ENCODE data around the gene RPS14. TPM values are rescaled to one million over a fixed set of nuclear protein-coding genes. Genes with fewer than 3 reads are reported as not detected.

The RPS14 gene
- total and polyA plus RNA-seq, 9 of the 15 experiments (the other 6 are each of a cell fraction or from before 2014, with no cell fraction given) = 1,824 to 5,983 (median 3,017) TPM

DNA sequence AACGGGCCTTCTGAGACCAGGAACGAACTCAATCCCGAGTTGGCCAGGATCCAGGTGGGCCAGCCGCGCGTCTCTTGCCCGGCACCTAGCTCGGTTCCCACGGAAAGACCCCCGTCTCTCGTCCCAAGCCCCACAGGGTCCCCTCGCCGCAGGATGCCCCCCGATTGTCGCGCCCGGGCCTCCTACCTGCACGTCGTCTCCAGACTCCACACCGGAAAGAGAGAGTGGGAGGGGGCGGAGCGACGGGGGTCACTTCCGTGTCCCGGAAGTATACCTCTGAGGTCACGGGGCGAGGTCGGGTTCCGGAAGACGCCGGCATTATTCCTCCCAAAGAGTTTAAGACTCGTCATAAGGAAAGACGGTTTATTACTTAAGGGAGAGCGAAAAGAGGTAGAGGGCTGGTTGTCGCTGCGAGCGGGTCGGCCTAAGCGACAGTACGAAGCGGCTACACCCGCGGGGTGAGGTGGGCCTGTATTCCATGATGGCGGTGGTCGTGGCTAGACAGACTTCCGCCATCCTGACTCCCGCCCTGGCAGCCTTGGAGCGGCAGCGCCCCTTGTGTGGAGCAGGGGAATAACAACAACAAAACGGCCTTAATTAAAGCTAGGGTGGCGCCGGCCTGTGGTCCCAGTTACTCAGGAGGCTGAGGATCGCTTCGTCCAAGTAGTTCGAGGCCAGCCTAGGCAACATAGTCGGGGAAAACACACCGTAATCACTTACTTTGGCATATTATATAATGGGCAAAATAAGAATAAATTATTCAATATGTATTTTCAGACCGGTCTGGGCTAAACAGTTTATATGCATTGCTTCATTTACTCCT is at the start of gene RPS14 (continued):
- no peak for TF ChIP-seq RNF219 (CRISPR knock-in tag; IDR thresholded peaks at IDR 0.05)
- 0 out of 2 replicates have a peak, but pooled peaks have one; percentile 44 for TF ChIP-seq ZNF311 (CRISPR knock-in tag; IDR thresholded peaks at IDR 0.05)
- peak; percentile 99 for TF ChIP-seq ZBTB40 (IDR thresholded peaks at IDR 0.05)
- TF ChIP-seq ZBTB40 (CRISPR knock-in tag; IDR thresholded peaks at IDR 0.05) = peak; percentile 34; the same call in 1 of the 2 replicates
- TF ChIP-seq, protein P1, sequence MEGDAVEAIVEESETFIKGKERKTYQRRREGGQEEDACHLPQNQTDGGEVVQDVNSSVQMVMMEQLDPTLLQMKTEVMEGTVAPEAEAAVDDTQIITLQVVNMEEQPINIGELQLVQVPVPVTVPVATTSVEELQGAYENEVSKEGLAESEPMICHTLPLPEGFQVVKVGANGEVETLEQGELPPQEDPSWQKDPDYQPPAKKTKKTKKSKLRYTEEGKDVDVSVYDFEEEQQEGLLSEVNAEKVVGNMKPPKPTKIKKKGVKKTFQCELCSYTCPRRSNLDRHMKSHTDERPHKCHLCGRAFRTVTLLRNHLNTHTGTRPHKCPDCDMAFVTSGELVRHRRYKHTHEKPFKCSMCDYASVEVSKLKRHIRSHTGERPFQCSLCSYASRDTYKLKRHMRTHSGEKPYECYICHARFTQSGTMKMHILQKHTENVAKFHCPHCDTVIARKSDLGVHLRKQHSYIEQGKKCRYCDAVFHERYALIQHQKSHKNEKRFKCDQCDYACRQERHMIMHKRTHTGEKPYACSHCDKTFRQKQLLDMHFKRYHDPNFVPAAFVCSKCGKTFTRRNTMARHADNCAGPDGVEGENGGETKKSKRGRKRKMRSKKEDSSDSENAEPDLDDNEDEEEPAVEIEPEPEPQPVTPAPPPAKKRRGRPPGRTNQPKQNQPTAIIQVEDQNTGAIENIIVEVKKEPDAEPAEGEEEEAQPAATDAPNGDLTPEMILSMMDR (IDR thresholded peaks at IDR 0.05 in 2 of 3, conservative IDR thresholded peaks at IDR 0.05 in 1 of 3; ENCODE audit: insufficient read depth in 2 of 3, low read depth in 1 of 3, low read length in 3 of 3) = peak; percentile 92
- peak; percentile 99 for TF ChIP-seq POLR2A (conservative IDR thresholded peaks at IDR 0.05)
- TF ChIP-seq, protein P2, sequence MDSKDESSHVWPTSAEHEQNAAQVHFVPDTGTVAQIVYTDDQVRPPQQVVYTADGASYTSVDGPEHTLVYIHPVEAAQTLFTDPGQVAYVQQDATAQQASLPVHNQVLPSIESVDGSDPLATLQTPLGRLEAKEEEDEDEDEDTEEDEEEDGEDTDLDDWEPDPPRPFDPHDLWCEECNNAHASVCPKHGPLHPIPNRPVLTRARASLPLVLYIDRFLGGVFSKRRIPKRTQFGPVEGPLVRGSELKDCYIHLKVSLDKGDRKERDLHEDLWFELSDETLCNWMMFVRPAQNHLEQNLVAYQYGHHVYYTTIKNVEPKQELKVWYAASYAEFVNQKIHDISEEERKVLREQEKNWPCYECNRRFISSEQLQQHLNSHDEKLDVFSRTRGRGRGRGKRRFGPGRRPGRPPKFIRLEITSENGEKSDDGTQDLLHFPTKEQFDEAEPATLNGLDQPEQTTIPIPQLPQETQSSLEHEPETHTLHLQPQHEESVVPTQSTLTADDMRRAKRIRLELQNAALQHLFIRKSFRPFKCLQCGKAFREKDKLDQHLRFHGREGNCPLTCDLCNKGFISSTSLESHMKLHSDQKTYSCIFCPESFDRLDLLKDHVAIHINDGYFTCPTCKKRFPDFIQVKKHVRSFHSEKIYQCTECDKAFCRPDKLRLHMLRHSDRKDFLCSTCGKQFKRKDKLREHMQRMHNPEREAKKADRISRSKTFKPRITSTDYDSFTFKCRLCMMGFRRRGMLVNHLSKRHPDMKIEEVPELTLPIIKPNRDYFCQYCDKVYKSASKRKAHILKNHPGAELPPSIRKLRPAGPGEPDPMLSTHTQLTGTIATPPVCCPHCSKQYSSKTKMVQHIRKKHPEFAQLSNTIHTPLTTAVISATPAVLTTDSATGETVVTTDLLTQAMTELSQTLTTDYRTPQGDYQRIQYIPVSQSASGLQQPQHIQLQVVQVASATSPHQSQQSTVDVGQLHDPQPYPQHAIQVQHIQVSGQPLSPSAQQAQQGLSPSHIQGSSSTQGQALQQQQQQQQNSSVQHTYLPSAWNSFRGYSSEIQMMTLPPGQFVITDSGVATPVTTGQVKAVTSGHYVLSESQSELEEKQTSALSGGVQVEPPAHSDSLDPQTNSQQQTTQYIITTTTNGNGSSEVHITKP (IDR thresholded peaks at IDR 0.05; ENCODE audit: partially characterized antibody) = peak; percentile 74
- no peak for TF ChIP-seq ZNF778 (CRISPR knock-in tag; IDR thresholded peaks at IDR 0.05)
- peak; percentile 85; the same call in 1 of the 2 replicates for TF ChIP-seq XRCC5 (IDR thresholded peaks at IDR 0.05; ENCODE audit: low read depth, low read length)
